GM12801 (cell line): Measurements from ENCODE around the gene DOCK11.

Experiments used
- TF ChIP-seq, protein P1 (sequence below): IDR thresholded peaks from one replicate; pipeline ENCODE4 v1.5.1; 2011; ENCODE audit warnings: control low read depth; ENCODE audit not compliant: insufficient read length; ENCODE audit errors: extremely low read depth

Gene DOCK11

GRCh38 chrX:118729042-118729652 is 233.5 kb downstream of the DOCK11 start:
- TF ChIP-seq, protein P1, sequence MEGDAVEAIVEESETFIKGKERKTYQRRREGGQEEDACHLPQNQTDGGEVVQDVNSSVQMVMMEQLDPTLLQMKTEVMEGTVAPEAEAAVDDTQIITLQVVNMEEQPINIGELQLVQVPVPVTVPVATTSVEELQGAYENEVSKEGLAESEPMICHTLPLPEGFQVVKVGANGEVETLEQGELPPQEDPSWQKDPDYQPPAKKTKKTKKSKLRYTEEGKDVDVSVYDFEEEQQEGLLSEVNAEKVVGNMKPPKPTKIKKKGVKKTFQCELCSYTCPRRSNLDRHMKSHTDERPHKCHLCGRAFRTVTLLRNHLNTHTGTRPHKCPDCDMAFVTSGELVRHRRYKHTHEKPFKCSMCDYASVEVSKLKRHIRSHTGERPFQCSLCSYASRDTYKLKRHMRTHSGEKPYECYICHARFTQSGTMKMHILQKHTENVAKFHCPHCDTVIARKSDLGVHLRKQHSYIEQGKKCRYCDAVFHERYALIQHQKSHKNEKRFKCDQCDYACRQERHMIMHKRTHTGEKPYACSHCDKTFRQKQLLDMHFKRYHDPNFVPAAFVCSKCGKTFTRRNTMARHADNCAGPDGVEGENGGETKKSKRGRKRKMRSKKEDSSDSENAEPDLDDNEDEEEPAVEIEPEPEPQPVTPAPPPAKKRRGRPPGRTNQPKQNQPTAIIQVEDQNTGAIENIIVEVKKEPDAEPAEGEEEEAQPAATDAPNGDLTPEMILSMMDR, result no peak

DNA sequence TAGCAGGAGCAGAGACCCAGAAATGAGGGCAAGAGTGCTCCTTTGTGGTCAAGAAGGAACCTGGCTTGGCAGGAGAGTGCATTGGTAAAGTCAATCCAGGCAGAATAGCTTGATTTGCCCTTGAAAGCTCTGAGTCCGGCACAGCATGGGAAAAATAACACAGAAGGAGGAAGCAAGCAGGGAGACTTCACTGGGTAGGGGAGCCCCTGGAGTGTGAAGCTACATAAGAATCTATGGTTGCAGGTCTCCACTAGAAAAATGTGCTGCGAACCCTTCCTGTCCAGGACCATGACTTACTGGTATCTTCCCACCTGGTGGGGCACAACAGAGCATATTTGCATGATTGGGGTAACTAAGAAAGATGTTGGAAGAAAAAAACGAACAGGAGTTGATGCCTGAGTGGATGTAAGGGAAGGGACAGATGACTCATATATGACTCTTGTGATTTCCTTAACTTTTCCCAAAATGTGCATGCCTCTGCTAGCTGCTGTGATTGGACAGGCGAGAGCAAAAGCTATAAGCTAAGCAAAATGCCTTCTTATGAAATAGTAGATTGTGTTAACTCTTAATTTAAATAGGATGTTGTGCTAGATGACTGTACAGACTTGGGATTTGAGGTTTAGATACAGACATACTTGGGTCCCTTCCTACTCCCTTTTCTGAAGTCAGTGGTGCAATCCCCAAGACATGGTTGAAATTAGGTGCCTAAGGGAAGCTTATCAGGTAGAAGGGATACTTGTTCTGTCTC is 235.1 kb downstream of the DOCK11 start:
- TF ChIP-seq, protein P1, result no peak

DNA sequence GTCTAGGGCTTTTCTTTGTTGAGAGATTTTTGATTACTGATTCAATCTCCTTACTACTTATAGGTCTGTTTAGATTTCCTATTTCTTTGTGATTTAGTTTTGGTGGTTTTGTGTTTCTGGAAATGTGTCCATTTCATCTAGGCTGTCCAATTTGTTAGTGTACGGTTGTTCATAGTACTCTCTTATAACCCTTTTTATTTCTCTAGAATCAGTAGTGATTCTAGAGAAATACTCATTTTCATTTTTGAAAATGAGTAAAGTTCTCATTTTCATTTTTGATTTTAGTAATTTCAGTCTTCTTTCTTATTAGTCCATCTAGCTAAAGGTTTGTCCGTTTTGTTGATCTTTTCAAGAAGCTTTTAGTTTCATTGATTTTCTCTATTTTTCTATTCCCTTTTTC is 239.3 kb downstream of the DOCK11 start:
- TF ChIP-seq, protein P1, result no peak
